Mesothelial cell of epicardium (in vitro differentiated cells): ENCODE measurements around the gene MAP1S. TPM values are rescaled to one million over a fixed set of nuclear protein-coding genes. Genes with fewer than 3 reads are reported as not detected.

Source experiments
- DNase-seq, 2 experiments: peaks; one replicate each; pipeline ENCODE4 v3.0.0; 2021; ENCODE audit warnings: low spot score in 2 of 2; ENCODE audit not compliant: unreplicated experiment in 2 of 2
- H3K27ac Mint-ChIP-seq: 2 replicates; pipeline ENCODE4 v1.8.0; 2021; ENCODE audit warnings: mixed read lengths
- H3K27me3 Mint-ChIP-seq: 2 replicates; pipeline ENCODE4 v1.8.0; 2021; ENCODE audit warnings: low read depth, mixed read lengths
- H3K36me3 Mint-ChIP-seq: 2 replicates; pipeline ENCODE4 v1.8.0; 2021; ENCODE audit warnings: mixed read lengths
- H3K4me1 Mint-ChIP-seq: 2 replicates; pipeline ENCODE4 v1.8.0; 2021; ENCODE audit warnings: mixed read lengths
- H3K4me3 Mint-ChIP-seq: 2 replicates; pipeline ENCODE4 v1.8.0; 2021; ENCODE audit warnings: mild to moderate bottlenecking, moderate library complexity, mixed read lengths
- H3K9me3 Mint-ChIP-seq: 2 replicates; pipeline ENCODE4 v1.8.0; 2021; ENCODE audit warnings: mixed read lengths
- CTCF ChIP-seq: fragments of 200-600 bp; sonication (generic); IDR thresholded peaks from one replicate; pipeline ENCODE4 v1.5.0; 2021; ENCODE audit warnings: antibody characterized with exemption; ENCODE audit not compliant: unreplicated experiment
- total RNA-seq: library from RNA; stranded (reverse); gene quantifications from 3 replicates; pipeline ENCODE4 v1.2.1, GENCODE V29; 2021

MAP1S gene
- total RNA-seq, 1 donor from 2014 or later: 66.1 TPM

GRCh38 chr19:17683078-17683477 is 36.2 kb upstream of the MAP1S start:
- Mint-ChIP-seq H3K4me3 (no peak overlapping the region), H3K9me3 (no peaks in the 10 kb centered on the region), H3K36me3 (no peaks in the 10 kb centered on the region), H3K4me1 (peaks cover 5% of the 10 kb centered on the region), H3K27ac (no peak overlapping the region), H3K27me3 (peaks cover 94% of the 10 kb centered on the region)
- no peak for TF ChIP-seq CTCF
- DNase-seq: no peak

- Mint-ChIP-seq H3K36me3 (no peaks in the 10 kb centered on the region), H3K27me3 (peaks cover 92% of the 10 kb centered on the region), H3K4me3 (no peak overlapping the region), H3K4me1 (peaks cover 9% of the 10 kb centered on the region), H3K27ac (no peak overlapping the region), H3K9me3 (no peaks in the 10 kb centered on the region)
- no peak for DNase-seq
- TF ChIP-seq CTCF: no peak
Measured at GRCh38 chr19:17684256-17684655, 35.0 kb upstream of the MAP1S start.

- Mint-ChIP-seq H3K9me3 (no peaks in the 10 kb centered on the region), H3K4me3 (no peak overlapping the region), H3K36me3 (no peaks in the 10 kb centered on the region), H3K27ac (no peak overlapping the region), H3K27me3 (peaks cover 90% of the 10 kb centered on the region), H3K4me1 (peaks cover 9% of the 10 kb centered on the region)
- no peak for DNase-seq
- TF ChIP-seq CTCF: no peak
Measured at GRCh38 chr19:17685451-17686022, 33.7 kb upstream of the MAP1S start.

- peaks cover 89% of the 10 kb centered on the region for H3K27me3 Mint-ChIP-seq
- no peak overlapping the region for H3K27ac Mint-ChIP-seq
- H3K36me3 Mint-ChIP-seq: no peaks in the 10 kb centered on the region
- no peak for DNase-seq
- peaks cover 9% of the 10 kb centered on the region for H3K4me1 Mint-ChIP-seq
- H3K4me3 Mint-ChIP-seq: no peak overlapping the region
- no peak for TF ChIP-seq CTCF
- no peaks in the 10 kb centered on the region for H3K9me3 Mint-ChIP-seq
Measured at GRCh38 chr19:17686023-17686521, 33.2 kb upstream of the MAP1S start.

GRCh38 chr19:17686592-17687024 is 32.7 kb upstream of the MAP1S start:
- Mint-ChIP-seq H3K27me3 (peaks cover 84% of the 10 kb centered on the region), H3K4me3 (no peak overlapping the region), H3K36me3 (no peaks in the 10 kb centered on the region), H3K4me1 (peaks cover 9% of the 10 kb centered on the region), H3K27ac (no peak overlapping the region), H3K9me3 (no peaks in the 10 kb centered on the region)
- no peak for DNase-seq
- no peak for TF ChIP-seq CTCF
